TTC549 (cell line): Measurements from ENCODE around the gene TASOR.
"Not testable (repeated sequence)": the region's sequence is repeated elsewhere in the genome, so short reads cannot be mapped to it uniquely, and the experiment has no call there.

ENCODE experiments used
- FAIRE-seq: peaks from 2 replicates; lab custom pipeline; 2012; peaks lifted over from hg19 to GRCh38; lab: Jason Lieb, UNC

The TASOR gene

DNA sequence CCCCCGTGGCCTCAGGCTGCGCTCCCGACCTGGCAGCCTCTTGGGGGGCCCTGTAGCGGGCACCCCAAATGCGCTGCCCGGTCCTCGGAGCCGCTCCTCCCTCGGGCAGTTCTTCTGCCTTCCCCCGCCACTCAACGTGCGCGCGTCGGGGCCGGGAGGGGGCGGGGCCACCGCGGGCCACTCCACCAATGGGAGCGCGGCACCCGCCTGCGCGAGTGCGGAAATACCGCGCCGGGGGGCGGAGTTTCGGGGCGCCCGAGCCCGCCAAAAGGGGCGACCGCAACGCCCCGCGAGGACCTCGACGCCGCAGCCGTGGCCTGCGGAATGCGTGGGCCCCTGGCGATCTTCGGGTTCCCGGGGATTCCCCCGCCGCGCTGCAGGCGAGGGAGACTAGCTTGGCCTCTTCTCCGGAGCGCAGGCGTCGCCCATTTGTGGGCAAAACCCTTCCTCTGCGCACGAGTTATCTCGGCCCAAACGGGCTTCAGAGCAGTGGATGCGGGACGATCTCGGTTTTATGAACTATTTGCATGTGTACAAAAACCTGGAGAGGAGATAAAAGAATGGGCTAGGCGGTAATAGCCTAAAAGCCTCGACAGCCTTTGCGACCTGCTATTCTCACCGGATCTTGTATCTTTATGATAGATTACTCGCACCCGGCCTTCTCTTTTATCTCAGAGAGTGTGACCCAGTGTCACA, at the start of gene TASOR:
TASOR (minus strand) TSS at position 144 of the 696 bp plus-strand sequence. CDS start 259 bp downstream, outside the sequence.
- FAIRE-seq = no peak

GRCh38 chr3:56732109-56732508, 49.0 kb upstream of the TASOR start:
- no peak for FAIRE-seq

DNA sequence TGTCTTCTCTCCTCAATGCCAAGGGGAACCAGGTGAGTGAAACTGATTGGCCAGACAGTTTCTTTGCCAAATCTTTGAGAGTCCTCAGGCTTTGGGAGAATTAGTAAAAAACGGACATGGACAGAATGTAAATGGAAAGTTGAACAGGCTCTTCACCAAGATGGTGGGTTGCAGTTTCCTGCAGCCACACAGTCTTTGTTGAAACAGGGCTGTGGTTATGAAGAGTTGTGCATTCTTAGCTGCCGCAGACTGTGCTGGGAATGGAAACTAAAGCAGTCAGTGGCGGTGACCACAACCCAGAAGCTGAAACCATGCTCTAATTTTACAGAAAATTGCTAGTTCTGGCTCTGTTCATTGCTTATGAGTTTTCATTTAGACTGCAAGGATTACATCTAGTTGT, 42.1 kb upstream of the TASOR start:
- FAIRE-seq = no peak

DNA sequence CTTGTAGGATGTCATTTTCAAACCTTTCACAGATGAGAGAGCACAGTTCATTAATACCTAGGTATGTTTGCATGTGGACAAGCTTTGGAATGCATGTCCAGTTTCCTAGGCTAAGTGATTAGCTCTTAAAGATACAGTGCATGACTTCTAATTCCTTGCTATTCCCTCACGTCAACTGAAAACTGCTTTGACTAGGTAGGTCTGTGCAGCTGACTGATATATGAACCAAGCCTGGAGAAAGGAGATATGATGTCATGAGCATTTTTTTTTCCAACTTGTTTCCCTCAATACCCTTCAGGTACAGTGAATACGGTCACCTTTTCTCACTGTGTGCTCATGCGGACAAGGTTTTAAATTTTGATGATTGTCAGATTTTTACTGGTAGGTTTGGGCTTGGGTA, 41.6 kb upstream of the TASOR start:
- no peak for FAIRE-seq

- no peak for FAIRE-seq
Measured at GRCh38 chr3:56720849-56721248, 37.8 kb upstream of the TASOR start.

DNA sequence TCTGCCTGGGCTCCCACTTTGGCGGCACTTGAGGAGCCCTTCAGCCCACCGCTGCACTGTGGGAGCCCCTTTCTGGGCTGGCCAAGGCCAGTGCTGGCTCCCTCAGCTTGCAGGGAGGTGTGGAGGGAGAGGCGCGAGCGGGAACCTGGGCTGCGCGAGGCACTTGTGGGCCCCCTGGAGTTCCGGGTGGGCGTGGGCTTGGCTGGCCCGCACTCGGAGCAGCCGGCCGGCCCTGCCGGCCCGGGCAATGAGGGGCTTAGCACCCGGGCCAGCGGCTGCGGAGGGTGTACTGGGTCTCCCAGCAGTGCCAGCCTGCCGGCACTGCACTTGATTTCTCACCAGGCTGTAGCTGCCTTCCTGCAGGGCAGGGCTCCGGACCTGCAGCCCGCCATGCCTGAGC, 35.7 kb upstream of the TASOR start:
- not testable (repeated sequence) for FAIRE-seq

DNA sequence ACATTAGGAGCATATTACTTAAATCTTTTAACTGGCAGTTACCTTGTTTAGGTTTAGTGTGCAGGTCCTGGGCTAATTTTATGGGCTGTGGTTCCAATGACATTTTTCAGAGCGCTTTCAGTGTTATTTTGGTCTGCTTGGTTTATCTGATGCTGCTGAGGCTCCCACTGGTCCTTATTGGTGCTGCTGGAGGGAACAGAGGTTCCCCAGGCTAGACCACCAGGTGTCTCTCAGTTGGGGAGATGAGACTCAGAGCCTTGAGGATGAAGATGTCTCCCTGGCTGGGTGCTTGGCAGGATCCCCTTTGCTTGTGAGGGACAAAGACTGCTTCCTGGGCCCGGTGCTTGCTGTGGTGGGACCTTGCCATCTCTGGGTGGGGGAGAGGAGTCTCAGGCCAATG, 28.3 kb upstream of the TASOR start:
- FAIRE-seq = no peak

DNA sequence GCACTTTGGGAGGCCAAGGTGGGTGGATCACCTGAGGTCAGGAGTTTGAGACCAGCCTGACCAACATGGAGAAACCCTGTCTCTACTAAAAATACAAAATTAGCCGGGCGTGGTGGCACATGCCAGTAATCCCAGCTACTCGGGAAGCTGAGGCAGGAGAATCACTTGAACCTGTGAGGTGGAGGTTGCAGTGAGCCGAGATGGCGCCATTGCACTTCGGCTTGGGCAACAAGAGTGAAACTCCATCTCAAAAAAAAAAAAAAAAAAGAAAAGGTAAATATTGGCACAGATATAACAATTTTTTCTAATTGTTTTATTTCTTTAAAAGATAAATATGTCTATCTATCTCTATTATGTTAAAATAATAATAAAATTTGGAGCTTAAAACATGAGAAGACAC, 24.3 kb upstream of the TASOR start:
- not testable (repeated sequence) for FAIRE-seq

DNA sequence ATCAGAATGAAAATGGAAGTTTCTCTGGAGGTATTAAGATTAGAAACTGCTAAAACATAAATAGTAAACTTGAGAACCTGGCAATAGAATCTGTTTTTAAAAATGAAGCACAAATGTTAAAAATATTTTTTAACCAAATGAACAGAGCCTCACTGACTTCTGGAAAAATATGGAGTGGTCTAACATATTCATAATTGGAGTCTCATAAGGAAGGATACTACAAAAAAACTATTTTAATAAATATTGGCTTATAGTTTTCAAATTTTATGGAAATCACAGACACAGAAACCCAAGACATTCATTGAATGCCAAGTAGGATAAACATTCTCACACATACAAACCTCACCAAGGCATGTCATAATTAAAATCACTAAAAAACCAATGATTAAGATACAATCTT, 23.6 kb upstream of the TASOR start:
- FAIRE-seq = no peak

DNA sequence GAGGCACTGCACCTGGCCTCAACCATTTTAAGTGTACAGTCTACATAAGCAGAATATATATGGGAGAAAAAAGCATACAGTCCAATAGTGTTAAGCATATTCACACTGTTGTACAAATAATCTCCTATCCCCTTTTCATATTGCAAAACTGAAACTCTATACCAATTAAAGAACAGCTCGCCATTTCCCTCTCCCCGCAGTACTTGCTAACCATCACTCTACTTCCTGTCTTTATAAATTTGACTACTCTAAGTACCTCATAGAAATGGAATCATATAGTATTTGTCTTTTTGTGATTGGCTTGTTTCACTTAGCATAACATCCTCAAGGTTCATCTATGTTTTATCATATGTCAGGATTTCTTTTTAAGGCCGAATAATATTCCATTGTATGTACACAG, 21.6 kb upstream of the TASOR start:
- no peak for FAIRE-seq

- FAIRE-seq = peak; percentile 87
Measured at GRCh38 chr3:56702490-56703315, 19.6 kb upstream of the TASOR start.

DNA sequence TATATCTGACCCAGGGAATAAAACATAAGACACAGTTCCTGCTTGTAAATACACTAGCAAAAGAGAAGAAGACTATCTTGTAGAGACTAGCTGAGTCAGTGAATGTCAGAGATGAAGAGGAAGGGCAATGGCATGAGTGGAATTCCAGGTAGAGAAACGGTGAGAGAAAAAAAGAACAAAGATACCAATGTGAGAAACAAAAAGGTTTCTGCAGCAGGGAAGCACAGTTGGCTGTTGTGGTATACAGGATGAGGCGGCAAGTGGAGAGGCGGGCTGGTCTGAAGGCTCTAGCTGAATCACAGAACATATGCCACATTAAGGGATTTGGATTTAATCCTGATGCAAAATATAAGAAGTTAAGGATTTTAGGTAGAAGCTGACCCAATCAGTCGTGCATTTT, 17.1 kb upstream of the TASOR start:
- FAIRE-seq = no peak

DNA sequence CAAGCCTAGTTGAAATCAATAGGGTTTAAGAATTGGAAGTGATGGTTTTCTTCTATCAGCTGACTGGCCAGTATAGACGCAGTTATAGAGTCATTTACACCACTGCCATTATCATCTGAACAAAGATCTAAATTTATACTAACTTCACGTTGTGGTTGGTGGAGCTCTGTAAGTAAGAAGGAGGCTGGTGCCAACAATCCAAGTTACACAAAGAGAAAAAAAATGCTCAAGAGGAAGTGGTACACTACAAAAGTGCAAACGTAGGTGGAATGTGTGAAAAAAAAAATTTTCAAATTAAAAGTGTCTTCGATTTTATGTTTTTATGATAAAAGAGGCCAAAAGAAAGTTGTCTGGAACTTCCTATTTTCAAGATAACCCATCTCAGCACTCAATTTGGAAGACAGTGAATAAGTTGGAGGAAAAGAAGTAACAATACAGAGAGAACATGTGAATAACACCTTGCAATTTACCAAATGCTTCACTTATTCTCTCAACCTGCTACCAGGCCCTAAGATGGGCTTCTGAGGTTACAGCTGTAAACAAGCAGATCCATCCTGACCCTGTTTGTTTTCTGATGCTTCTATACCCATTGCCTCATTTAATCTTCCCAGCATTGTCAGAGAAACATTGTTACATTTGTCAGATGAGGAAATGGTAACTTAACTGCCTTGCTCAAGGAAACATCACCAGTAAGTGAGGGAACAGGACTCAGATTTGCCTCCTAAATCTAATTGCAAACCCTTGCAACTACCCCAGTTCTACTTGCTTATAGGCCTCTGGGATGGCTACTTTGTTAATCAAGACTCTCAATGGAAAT, 12.0 kb upstream of the TASOR start:
- no peak for FAIRE-seq

- FAIRE-seq = no peak
Measured at GRCh38 chr3:56693750-56694149, 10.7 kb upstream of the TASOR start.

DNA sequence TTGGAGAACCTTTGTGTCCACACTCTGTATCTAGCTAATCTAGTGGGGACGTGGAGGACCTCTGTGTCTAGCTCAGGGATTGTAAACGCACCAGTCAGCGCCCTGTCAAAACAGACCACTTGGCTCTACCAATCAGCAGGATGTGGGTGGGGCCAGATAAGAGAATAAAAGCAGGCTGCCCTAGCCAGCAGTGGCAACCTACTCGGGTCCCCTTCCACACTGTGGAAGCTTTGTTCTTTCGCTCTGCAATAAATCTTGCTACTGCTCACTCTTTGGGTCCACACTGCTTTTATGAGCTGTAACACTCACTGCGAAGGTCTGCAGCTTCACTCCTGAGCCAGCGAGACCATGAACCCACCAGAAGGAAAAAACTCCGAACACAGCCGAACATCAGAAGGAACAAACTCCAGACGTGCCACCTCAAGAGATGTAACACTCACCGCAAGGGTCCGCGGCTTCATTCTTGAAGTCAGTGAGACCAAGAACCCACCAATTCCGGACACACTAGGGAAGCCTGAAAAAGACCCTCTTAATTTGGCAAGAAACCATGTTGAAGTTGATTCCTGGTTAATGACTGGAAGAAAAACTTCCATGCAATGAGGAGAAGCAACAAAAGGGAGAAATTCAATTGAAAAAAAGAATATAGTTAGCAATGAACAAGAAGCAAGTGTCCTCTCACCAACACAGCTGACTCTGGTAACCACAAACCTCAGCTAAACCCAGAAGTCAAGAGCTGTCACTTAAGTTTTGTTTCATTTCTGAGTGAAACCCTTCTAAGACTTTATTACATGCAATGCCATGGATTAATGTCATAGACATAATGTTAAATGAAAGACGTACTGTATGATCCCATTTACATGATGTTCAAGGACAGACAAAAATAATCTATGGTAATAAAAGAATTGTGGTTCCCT, 9.7 kb upstream of the TASOR start:
- FAIRE-seq = not testable (repeated sequence)

- not testable (repeated sequence) for FAIRE-seq
Measured at GRCh38 chr3:56692001-56692365, 8.9 kb upstream of the TASOR start.

DNA sequence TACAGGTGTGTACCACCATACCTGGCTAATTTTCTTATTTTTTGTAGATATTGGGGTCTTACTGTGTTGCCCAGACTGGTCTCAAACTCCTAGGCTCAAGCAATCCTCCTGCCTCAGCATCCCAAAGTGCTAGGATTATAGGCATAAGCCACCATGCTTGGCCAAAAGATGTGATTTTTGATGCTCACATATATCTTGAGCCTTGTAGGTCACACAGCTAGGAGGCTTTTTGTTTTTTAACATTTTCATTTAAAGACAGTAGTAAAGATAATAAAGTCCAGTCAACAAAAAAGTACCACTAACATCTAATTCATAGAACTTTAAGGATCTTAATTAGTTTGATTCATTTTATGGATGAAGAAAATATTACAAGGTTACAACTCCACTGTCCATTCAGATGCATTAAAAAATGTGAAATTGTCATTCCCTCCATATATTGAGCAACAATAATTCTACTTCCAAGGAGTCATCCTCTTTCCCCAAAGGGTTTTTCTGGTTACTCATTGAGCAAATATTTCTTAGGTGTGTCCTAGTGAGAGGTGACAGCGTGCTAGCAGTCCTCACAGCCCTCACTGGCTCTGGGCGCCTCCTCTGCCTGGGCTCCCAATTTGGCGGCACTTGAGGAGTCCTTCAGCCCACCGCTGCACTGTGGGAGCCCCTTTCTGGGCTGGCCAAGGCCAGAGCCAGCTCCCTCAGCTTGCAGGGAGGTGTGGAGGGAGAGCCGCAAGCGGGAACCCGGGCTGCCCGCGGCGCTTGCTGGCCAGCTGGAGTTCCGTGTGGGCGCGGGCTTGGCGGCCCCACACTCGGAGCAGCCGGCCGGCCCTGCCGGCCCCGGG, 8.3 kb upstream of the TASOR start:
- FAIRE-seq = no peak

GRCh38 chr3:56689303-56689702, 6.2 kb upstream of the TASOR start:
- no peak for FAIRE-seq

- no peak for FAIRE-seq
Measured at GRCh38 chr3:56688191-56688590, 5.1 kb upstream of the TASOR start.

DNA sequence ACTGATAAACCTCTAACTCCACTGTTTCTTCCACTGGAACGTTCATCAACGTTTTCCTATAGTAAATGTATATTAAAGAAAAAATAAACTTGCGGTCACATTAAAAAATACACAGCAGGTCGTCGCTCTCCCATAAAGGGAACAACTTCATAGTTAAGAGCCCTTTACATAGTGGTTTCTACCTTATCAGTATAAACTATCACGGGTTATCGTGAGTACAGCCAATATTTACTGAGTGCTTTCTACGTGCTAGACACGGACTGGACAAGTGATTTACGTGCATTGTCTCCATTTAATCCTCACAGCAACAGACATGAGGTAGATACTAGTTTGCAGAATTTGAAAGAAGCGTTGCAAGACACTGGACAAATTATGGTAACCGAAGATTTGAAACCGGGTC, 964 bp upstream of the TASOR start:
- no peak for FAIRE-seq
